Loucy (cell line): Measurements from ENCODE around the gene SLC44A1.

ENCODE experiments used
- H2AFZ ChIP-seq: fragments of 200-600 bp; sonication (generic); 2 replicates; pipeline ENCODE4 v1.6.0; 2016; ENCODE audit warnings: antibody characterized with exemption, mild to moderate bottlenecking, low read length, moderate library complexity
- H3F3A ChIP-seq: fragments of 200-600 bp; 2 replicates; pipeline ENCODE4 v1.6.0; 2016; ENCODE audit warnings: antibody characterized with exemption, low read depth, mild to moderate bottlenecking
- H3K27me3 ChIP-seq: fragments of 200-600 bp; sonication (generic); 2 replicates; pipeline ENCODE4 v1.6.1; 2014; ENCODE audit warnings: low read length, mild to moderate bottlenecking; ENCODE audit not compliant: insufficient read depth, poor library complexity, severe bottlenecking
- H3K36me3 ChIP-seq: fragments of 200-600 bp; sonication (generic); 2 replicates; pipeline ENCODE4 v1.6.1; 2016; ENCODE audit warnings: low read length; ENCODE audit not compliant: insufficient read depth
- H3K4me1 ChIP-seq: fragments of 200-600 bp; sonication (generic); 2 replicates; pipeline ENCODE4 v1.5.1; 2014; ENCODE audit warnings: low read length, mild to moderate bottlenecking; ENCODE audit not compliant: insufficient read depth, poor library complexity, severe bottlenecking
- H3K4me2 ChIP-seq: fragments of 200-600 bp; sonication (generic); 2 replicates; pipeline ENCODE4 v1.6.0; 2014; ENCODE audit warnings: antibody characterized with exemption, low read length, low read depth, mild to moderate bottlenecking; ENCODE audit not compliant: poor library complexity, severe bottlenecking
- H3K4me3 ChIP-seq: fragments of 200-600 bp; sonication (generic); 2 replicates; pipeline ENCODE4 v1.5.1; 2014; ENCODE audit warnings: low read length, mild to moderate bottlenecking, mixed read lengths; ENCODE audit not compliant: poor library complexity, severe bottlenecking
- H3K79me2 ChIP-seq: fragments of 200-600 bp; sonication (generic); 2 replicates; pipeline ENCODE4 v1.6.1; 2014; ENCODE audit warnings: low read length; ENCODE audit not compliant: insufficient read depth
- H3K9ac ChIP-seq: fragments of 200-600 bp; sonication (generic); 2 replicates; pipeline ENCODE4 v1.6.0; 2014; ENCODE audit warnings: mild to moderate bottlenecking, low read depth, low read length, moderate library complexity; ENCODE audit not compliant: poor library complexity, severe bottlenecking
- H3K9me2 ChIP-seq: fragments of 200-600 bp; sonication (generic); replicated peaks from 2 replicates; pipeline ENCODE4 v1.6.1; 2016; ENCODE audit warnings: low read depth, low read length, mixed read lengths
- H3K9me3 ChIP-seq: fragments of 200-600 bp; sonication (generic); 2 replicates; pipeline ENCODE4 v1.6.1; 2014; ENCODE audit warnings: mild to moderate bottlenecking, antibody characterized with exemption, low read length, low read depth; ENCODE audit not compliant: insufficient read depth
- H4K20me1 ChIP-seq: fragments of 200-600 bp; sonication (generic); 2 replicates; pipeline ENCODE4 v1.6.0; 2014; ENCODE audit warnings: antibody characterized with exemption, low read length, mild to moderate bottlenecking; ENCODE audit not compliant: insufficient read depth, poor library complexity, severe bottlenecking
- CTCF ChIP-seq: fragments of 200-600 bp; sonication (generic); conservative IDR thresholded peaks from 2 replicates; pipeline ENCODE4 v1.5.1; 2014; ENCODE audit warnings: mild to moderate bottlenecking, antibody characterized with exemption, low read length
- EZH2phosphoT487 ChIP-seq: fragments of 200-600 bp; IDR thresholded peaks from 2 replicates; pipeline ENCODE4 v1.6.1; 2018; ENCODE audit warnings: antibody characterized with exemption, mild to moderate bottlenecking, moderate library complexity, borderline replicate concordance

SLC44A1 gene

GRCh38 chr9:105468875-105469274 lies 224.4 kb downstream of the SLC44A1 start:
- Histone ChIP-seq H3K27me3 (no peaks in the 10 kb centered on the region), H3K36me3 (peaks cover 20% of the 10 kb centered on the region; the same call in 1 of the 2 replicates), H3K9me3 (no peaks in the 10 kb centered on the region), H4K20me1 (no peaks in the 10 kb centered on the region), H3K4me2 (no peak overlapping the region), H3K9me2 (no peaks in the 10 kb centered on the region), H3F3A (no peaks in the 10 kb centered on the region), H3K4me3 (no peak overlapping the region), H3K9ac (no peak overlapping the region), H2AFZ (no peak overlapping the region), H3K79me2 (no peaks in the 10 kb centered on the region), H3K4me1 (no peaks in the 10 kb centered on the region)
- no peak for TF ChIP-seq CTCF
- no peak for TF ChIP-seq EZH2phosphoT487

GRCh38 chr9:105473221-105473620 lies 228.8 kb downstream of the SLC44A1 start:
- peaks cover 8% of the 10 kb centered on the region; the same call in 1 of the 2 replicates for H3K36me3 ChIP-seq
- H3F3A ChIP-seq: no peaks in the 10 kb centered on the region
- no peak overlapping the region for H3K4me2 ChIP-seq
- H3K79me2 ChIP-seq: no peaks in the 10 kb centered on the region
- no peak overlapping the region for H3K9ac ChIP-seq
- no peaks in the 10 kb centered on the region for H3K4me1 ChIP-seq
- H3K9me2 ChIP-seq: no peaks in the 10 kb centered on the region
- TF ChIP-seq CTCF (no peak), EZH2phosphoT487 (no peak)
- H3K9me3 ChIP-seq: no peaks in the 10 kb centered on the region
- no peaks in the 10 kb centered on the region for H3K27me3 ChIP-seq
- no peaks in the 10 kb centered on the region for H4K20me1 ChIP-seq
- no peak overlapping the region for H2AFZ ChIP-seq
- no peak overlapping the region for H3K4me3 ChIP-seq

GRCh38 chr9:105475302-105475701 lies 230.9 kb downstream of the SLC44A1 start:
- no peak for TF ChIP-seq EZH2phosphoT487
- peak; percentile 56 for TF ChIP-seq CTCF
- Histone ChIP-seq H3K4me2 (no peak overlapping the region), H3K36me3 (no peaks in the 10 kb centered on the region), H3F3A (no peaks in the 10 kb centered on the region), H3K9ac (no peak overlapping the region), H3K4me3 (no peak overlapping the region), H2AFZ (no peak overlapping the region), H3K9me2 (no peaks in the 10 kb centered on the region), H3K27me3 (no peaks in the 10 kb centered on the region), H3K79me2 (no peaks in the 10 kb centered on the region), H3K9me3 (no peaks in the 10 kb centered on the region), H4K20me1 (no peaks in the 10 kb centered on the region), H3K4me1 (no peaks in the 10 kb centered on the region)
